BLaER1 treated with 17β-estradiol and CSF1 and Interleukin-3, amounts not matched to agents 10 nM and 100 nM (cell line): ENCODE results near the gene AFAP1L1.

ENCODE experiments used
- H3K27ac ChIP-seq, 11 experiments: shearing (Covaris generic); formaldehyde crosslinking; 2 replicates each; pipeline ENCODE4 v1.8.1; 2022
- H3K27me3 ChIP-seq, 11 experiments: shearing (Covaris generic); formaldehyde crosslinking; 2 replicates each; pipeline ENCODE4 v1.8.1; 2022
- H3K36me3 ChIP-seq, 11 experiments: shearing (Covaris generic); formaldehyde crosslinking; 2 replicates each; pipeline ENCODE4 v1.8.1; 2022
- H3K4me1 ChIP-seq, 10 experiments: shearing (Covaris generic); formaldehyde crosslinking; 2 replicates each; pipeline ENCODE4 v1.8.1; 2022
- H3K4me2 ChIP-seq, 11 experiments: shearing (Covaris generic); formaldehyde crosslinking; 2 replicates each; pipeline ENCODE4 v1.8.1; 2022
- H3K4me3 ChIP-seq, 10 experiments: shearing (Covaris generic); formaldehyde crosslinking; 2 replicates each; pipeline ENCODE4 v1.8.1; 2022
- H3K9ac ChIP-seq, 11 experiments: shearing (Covaris generic); formaldehyde crosslinking; 2 replicates each; pipeline ENCODE4 v1.8.1; 2022
- H3K9me3 ChIP-seq, 11 experiments: shearing (Covaris generic); formaldehyde crosslinking; replicated peaks in 1 of 11; 2 replicates each; pipeline ENCODE4 v1.8.1; 2022
- H4K20me1 ChIP-seq, 11 experiments: shearing (Covaris generic); formaldehyde crosslinking; 2 replicates each; pipeline ENCODE4 v1.8.1; 2022
- Cebpa-rat ChIP-seq, 11 experiments: shearing (Covaris generic); IDR thresholded peaks; 2 replicates each; pipeline ENCODE4 v1.8.1; 2022

Gene AFAP1L1

DNA sequence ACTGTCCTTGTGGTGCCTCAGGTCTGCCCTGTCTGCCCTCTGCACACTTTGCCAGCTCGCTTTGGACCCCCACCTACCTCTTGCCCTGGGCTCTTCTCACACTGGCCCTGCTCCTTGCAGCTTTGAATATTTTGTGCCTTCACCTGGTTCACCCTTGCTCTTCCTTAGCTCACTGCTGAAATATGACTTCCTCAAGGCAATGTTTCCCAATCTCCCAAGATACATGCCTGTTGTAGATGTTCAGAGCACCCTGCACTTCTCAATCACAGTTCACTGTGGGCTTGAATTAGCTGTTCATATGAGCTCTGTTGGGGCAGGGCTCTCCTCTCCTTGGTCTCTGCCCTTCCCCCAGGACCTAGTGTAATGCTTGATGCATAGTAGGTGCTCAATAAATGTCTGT is 8.0 kb downstream of the AFAP1L1 start:
- Histone ChIP-seq H3K36me3 (no peaks in the 10 kb centered on the region; a peak in 1 of 22 replicates), H3K9ac (no peak overlapping the region), H3K4me1 (peaks cover 23 to 81% (median 45%) of the 10 kb centered on the region in 10 experiments), H3K4me2 (peak overlapping the region in 7 of 11 experiments; percentile 1 to 88 (median 46); a peak in 8 of 22 replicates), H4K20me1 (no peaks in the 10 kb centered on the region), H3K27ac (peak overlapping the region in 2 of 11 experiments; percentile 61 to 71; a peak in 3 of 22 replicates), H3K9me3 (no peaks in the 10 kb centered on the region), H3K4me3 (no peak overlapping the region), H3K27me3 (no peaks in the 10 kb centered on the region)
- no peak for TF ChIP-seq Cebpa-rat (IDR thresholded peaks at IDR 0.05)

GRCh38 chr5:149280124-149280523 is 8.5 kb downstream of the AFAP1L1 start:
- no peak for TF ChIP-seq Cebpa-rat (IDR thresholded peaks at IDR 0.05)
- H3K27me3 ChIP-seq, result no peaks in the 10 kb centered on the region
- H4K20me1 ChIP-seq, result no peaks in the 10 kb centered on the region
- no peak overlapping the region for H3K27ac ChIP-seq
- no peaks in the 10 kb centered on the region for H3K9me3 ChIP-seq
- no peak overlapping the region for H3K4me3 ChIP-seq
- H3K36me3 ChIP-seq, result no peaks in the 10 kb centered on the region; a peak in 1 of 22 replicates
- peaks cover 26 to 81% (median 45%) of the 10 kb centered on the region in 10 experiments for H3K4me1 ChIP-seq
- no peak overlapping the region for H3K9ac ChIP-seq
- peak overlapping the region in 4 of 11 experiments; percentile 43 to 88 (median 66); a peak in 6 of 22 replicates for H3K4me2 ChIP-seq

GRCh38 chr5:149280802-149281201 is 9.1 kb downstream of the AFAP1L1 start:
- Histone ChIP-seq H3K27ac (no peak overlapping the region), H3K4me2 (peak overlapping the region in 2 of 11 experiments; percentile 74 to 88; a peak in 3 of 22 replicates), H3K36me3 (no peaks in the 10 kb centered on the region; a peak in 1 of 22 replicates), H3K4me3 (no peak overlapping the region), H4K20me1 (no peaks in the 10 kb centered on the region), H3K9me3 (no peaks in the 10 kb centered on the region), H3K9ac (no peak overlapping the region), H3K4me1 (peaks cover 31 to 81% (median 50%) of the 10 kb centered on the region in 10 experiments), H3K27me3 (no peaks in the 10 kb centered on the region)
- TF ChIP-seq Cebpa-rat (IDR thresholded peaks at IDR 0.05), result no peak

DNA sequence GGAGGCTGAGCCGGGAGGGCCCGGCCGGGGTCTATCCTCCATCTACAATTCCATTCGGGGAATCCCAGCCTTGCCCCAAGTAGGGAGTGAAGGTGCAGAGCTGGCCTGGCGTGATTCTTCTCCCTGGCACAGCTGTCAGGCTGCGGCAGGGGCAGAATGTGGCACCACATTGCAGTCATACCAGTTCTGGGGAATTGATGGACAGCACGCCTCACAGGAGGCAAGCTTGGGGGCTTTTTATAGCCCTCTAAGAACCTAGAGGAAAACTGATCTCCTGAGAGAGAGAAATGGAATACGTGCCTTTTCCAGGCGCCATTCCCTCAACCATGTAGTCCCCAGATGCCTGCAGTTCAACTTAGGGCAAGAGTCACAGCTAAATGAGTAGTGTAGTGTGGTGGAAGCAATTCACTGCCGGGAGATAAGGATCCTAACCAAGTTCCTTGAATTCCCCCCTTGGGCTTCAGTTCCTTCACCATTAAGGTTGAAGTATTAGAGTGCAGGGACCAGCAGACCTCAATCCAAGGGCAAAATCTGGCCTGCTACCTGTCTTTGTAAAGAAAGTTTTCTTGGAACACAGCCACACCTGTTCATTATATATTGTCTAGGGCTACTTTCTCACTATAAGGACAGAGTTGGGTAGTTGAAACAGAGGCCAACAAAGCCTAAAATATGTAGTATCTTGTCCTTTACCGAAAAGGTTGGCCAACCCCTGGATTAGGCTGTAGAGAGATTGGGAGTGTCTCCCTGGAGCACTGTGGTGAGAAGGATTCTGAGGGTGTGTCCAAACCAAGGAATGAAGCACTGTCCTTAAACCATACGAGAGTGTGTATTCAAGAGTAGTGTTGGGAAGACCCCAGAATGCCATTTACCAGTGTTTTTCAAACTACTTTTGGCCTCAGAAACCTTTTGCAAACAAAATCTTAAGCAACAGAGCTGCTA is 10.6 kb downstream of the AFAP1L1 start:
- H3K36me3 ChIP-seq, result no peaks in the 10 kb centered on the region; a peak in 1 of 22 replicates
- H3K27me3 ChIP-seq, result no peaks in the 10 kb centered on the region
- H3K9me3 ChIP-seq, result no peaks in the 10 kb centered on the region
- peaks cover 35 to 71% (median 60%) of the 10 kb centered on the region in 10 experiments for H3K4me1 ChIP-seq
- no peaks in the 10 kb centered on the region for H4K20me1 ChIP-seq
- TF ChIP-seq Cebpa-rat (IDR thresholded peaks at IDR 0.05), result no peak
- peak overlapping the region in 3 of 11 experiments; percentile 11 to 87 (median 80); a peak in 3 of 22 replicates for H3K27ac ChIP-seq
- H3K4me2 ChIP-seq, result peak overlapping the region in 8 of 11 experiments; percentile 6 to 97 (median 84); a peak in 12 of 22 replicates
- H3K9ac ChIP-seq, result no peak overlapping the region
- H3K4me3 ChIP-seq, result no peak overlapping the region

DNA sequence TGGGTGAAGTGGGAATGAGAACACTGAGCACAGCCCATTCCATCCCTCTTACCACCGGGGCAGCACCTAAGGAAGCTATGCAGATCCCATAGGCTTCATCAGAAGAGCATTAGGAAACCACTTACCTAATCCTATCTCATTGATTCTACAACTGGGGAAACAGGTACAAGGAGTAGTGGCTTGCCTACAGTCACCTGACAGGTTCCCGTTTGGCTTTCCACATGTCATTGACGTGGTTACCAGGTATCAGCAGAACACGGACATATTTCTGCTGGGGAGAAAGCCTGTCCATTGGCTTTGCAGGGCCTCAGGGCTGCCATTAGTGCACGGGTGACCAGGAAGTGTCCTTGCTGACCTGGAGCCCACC is 11.3 kb downstream of the AFAP1L1 start:
- Histone ChIP-seq H3K4me1 (peaks cover 40 to 70% (median 62%) of the 10 kb centered on the region in 10 experiments), H3K27ac (peak overlapping the region in 5 of 11 experiments; percentile 11 to 87 (median 50); a peak in 7 of 22 replicates), H4K20me1 (no peaks in the 10 kb centered on the region), H3K36me3 (no peaks in the 10 kb centered on the region), H3K4me2 (peak overlapping the region; percentile 5 to 97 (median 83); a peak in 17 of 22 replicates), H3K9ac (no peak overlapping the region), H3K27me3 (no peaks in the 10 kb centered on the region), H3K4me3 (no peak overlapping the region), H3K9me3 (no peaks in the 10 kb centered on the region)
- TF ChIP-seq Cebpa-rat (IDR thresholded peaks at IDR 0.05), result no peak

- H3K9ac ChIP-seq, result peak overlapping the region; percentile 33 to 75 (median 63)
- H3K27ac ChIP-seq, result peak overlapping the region; percentile 57 to 90 (median 80); a peak in 21 of 22 replicates
- no peaks in the 10 kb centered on the region for H4K20me1 ChIP-seq
Observed at GRCh38 chr5:149283626-149284480, 12.2 kb downstream of the AFAP1L1 start.

DNA sequence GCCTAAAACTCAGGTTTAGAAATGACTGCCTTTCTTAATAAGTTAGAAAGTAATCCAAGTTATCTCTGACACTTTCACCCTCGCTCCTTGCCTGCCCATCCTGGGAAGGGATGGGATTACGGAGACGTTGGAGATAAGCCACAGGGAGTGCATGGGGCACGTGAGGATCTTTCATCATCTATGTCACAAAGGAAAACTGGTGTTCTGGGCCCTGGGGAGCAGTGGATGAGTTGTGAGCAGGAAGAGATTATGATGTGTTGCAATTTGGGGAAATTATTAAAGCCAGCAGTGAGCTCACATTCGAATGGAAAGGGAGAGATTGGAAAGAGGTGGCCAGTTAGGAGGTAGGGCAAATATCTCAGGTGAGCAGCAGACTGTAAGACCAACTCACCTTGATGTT is 12.8 kb downstream of the AFAP1L1 start:
- TF ChIP-seq Cebpa-rat (IDR thresholded peaks at IDR 0.05), result peak in 9 of 11 experiments; percentile 32 to 88 (median 68); a peak in 11 of 22 replicates
- Histone ChIP-seq H4K20me1 (no peaks in the 10 kb centered on the region), H3K4me1 (peaks cover 55 to 81% (median 67%) of the 10 kb centered on the region in 10 experiments), H3K9me3 (no peaks in the 10 kb centered on the region), H3K4me2 (peak overlapping the region; percentile 80 to 97 (median 89)), H3K4me3 (peak overlapping the region in 9 of 10 experiments; percentile 7 to 42 (median 23); a peak in 9 of 20 replicates), H3K9ac (peak overlapping the region; percentile 33 to 75 (median 63)), H3K27me3 (no peaks in the 10 kb centered on the region), H3K36me3 (no peaks in the 10 kb centered on the region), H3K27ac (peak overlapping the region; percentile 57 to 90 (median 80); a peak in 21 of 22 replicates)

More at GRCh38 chr5:149283626-149284480, 12.2 kb downstream of the AFAP1L1 start:
- Histone ChIP-seq H3K27me3 (no peaks in the 10 kb centered on the region), H3K4me3 (peak overlapping the region; percentile 7 to 52 (median 28); a peak in 15 of 20 replicates), H3K4me1 (peaks cover 49 to 79% (median 65%) of the 10 kb centered on the region in 10 experiments), H3K9me3 (no peaks in the 10 kb centered on the region), H3K36me3 (no peaks in the 10 kb centered on the region), H3K4me2 (peak overlapping the region; percentile 80 to 97 (median 89))
- TF ChIP-seq Cebpa-rat (IDR thresholded peaks at IDR 0.05), result no peak

GRCh38 chr5:149285153-149285552 is 13.5 kb downstream of the AFAP1L1 start:
- peak overlapping the region; percentile 80 to 97 (median 89) for H3K4me2 ChIP-seq
- peak overlapping the region in 10 of 11 experiments; percentile 33 to 75 (median 60); a peak in 13 of 22 replicates for H3K9ac ChIP-seq
- no peak for TF ChIP-seq Cebpa-rat (IDR thresholded peaks at IDR 0.05)
- peak overlapping the region; percentile 57 to 90 (median 80); a peak in 21 of 22 replicates for H3K27ac ChIP-seq
- no peaks in the 10 kb centered on the region for H3K27me3 ChIP-seq
- peak overlapping the region in 2 of 10 experiments; percentile 9 to 12; a peak in 1 of 20 replicates for H3K4me3 ChIP-seq
- H4K20me1 ChIP-seq, result no peaks in the 10 kb centered on the region
- H3K36me3 ChIP-seq, result no peaks in the 10 kb centered on the region
- H3K9me3 ChIP-seq, result no peaks in the 10 kb centered on the region
- peaks cover 56 to 83% (median 69%) of the 10 kb centered on the region in 10 experiments for H3K4me1 ChIP-seq
